Nephron progenitor cell (in vitro differentiated cells): ENCODE measurements around the gene ULBP3.

ENCODE experiments used
- DNase-seq: peaks from one replicate; pipeline ENCODE4 v3.0.0; 2021
- H3K27ac Mint-ChIP-seq: 2 replicates; pipeline ENCODE4 v1.8.0; 2021; ENCODE audit warnings: mild to moderate bottlenecking, moderate library complexity, mixed read lengths
- H3K27me3 Mint-ChIP-seq: 2 replicates; pipeline ENCODE4 v1.8.0; 2021; ENCODE audit warnings: mild to moderate bottlenecking, low read depth, mixed read lengths; ENCODE audit not compliant: poor library complexity
- H3K36me3 Mint-ChIP-seq: 2 replicates; pipeline ENCODE4 v1.8.0; 2021; ENCODE audit warnings: low read depth, mixed read lengths
- H3K4me1 Mint-ChIP-seq: 2 replicates; pipeline ENCODE4 v1.8.0; 2021; ENCODE audit warnings: mixed read lengths
- H3K4me3 Mint-ChIP-seq: 2 replicates; pipeline ENCODE4 v1.8.0; 2021; ENCODE audit warnings: mild to moderate bottlenecking, moderate library complexity, mixed read lengths
- H3K9me3 Mint-ChIP-seq: 2 replicates; pipeline ENCODE4 v1.8.0; 2021; ENCODE audit warnings: mild to moderate bottlenecking, moderate library complexity, mixed read lengths
- CTCF ChIP-seq: fragments of 200-600 bp; sonication (generic); IDR thresholded peaks from 2 replicates; pipeline ENCODE4 v1.5.0; 2021; ENCODE audit warnings: antibody characterized with exemption

The ULBP3 gene

DNA sequence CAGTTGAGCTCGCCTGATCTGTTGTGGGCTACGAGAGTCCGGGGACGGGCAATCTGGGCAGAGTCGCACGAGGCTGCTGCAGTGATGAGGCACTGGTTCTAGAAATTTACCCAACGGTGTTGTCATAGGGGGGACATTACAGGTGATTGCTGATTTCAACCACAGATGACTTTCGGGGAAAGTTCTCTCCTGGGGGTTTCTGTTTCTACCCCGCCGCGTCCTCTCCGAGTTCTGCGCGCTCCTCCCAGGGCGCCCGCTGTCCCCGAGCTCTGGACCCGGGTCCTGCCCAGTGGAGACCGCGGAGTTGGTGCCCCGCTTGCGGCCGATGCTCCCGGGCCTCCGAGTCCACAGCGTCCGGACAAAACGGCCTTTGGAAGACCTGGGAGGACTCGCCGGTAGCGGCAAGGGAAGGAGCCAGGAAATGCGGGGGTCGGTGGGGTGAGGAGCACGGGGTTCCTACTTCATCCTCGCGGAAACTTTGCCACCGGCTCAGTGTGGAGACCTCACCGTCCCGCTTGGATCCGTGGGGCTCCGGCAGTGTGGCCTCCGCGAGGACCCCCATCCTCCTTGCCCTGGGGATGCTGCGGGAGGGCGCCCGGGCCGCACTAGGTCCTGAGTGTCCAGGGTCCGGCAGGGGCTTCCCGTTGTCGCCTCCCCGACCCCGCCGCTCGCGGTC is 31.3 kb downstream of the ULBP3 start:
- H3K4me3 Mint-ChIP-seq, result peak overlapping the region; percentile 71
- H3K4me1 Mint-ChIP-seq, result peaks cover 7% of the 10 kb centered on the region
- TF ChIP-seq CTCF, result no peak
- H3K27me3 Mint-ChIP-seq, result peaks cover 100% of the 10 kb centered on the region
- DNase-seq, result peak; percentile 32
- H3K36me3 Mint-ChIP-seq, result no peaks in the 10 kb centered on the region
- H3K9me3 Mint-ChIP-seq, result peaks cover 10% of the 10 kb centered on the region
- no peak overlapping the region for H3K27ac Mint-ChIP-seq

- peaks cover 100% of the 10 kb centered on the region for H3K27me3 Mint-ChIP-seq
- H3K9me3 Mint-ChIP-seq, result peaks cover 10% of the 10 kb centered on the region
- H3K27ac Mint-ChIP-seq, result no peak overlapping the region
- H3K4me1 Mint-ChIP-seq, result peaks cover 7% of the 10 kb centered on the region
- no peak for TF ChIP-seq CTCF
- no peaks in the 10 kb centered on the region for H3K36me3 Mint-ChIP-seq
- DNase-seq, result no peak
- H3K4me3 Mint-ChIP-seq, result no peak overlapping the region
Observed at GRCh38 chr6:150036081-150036480, 32.8 kb downstream of the ULBP3 start.

DNA sequence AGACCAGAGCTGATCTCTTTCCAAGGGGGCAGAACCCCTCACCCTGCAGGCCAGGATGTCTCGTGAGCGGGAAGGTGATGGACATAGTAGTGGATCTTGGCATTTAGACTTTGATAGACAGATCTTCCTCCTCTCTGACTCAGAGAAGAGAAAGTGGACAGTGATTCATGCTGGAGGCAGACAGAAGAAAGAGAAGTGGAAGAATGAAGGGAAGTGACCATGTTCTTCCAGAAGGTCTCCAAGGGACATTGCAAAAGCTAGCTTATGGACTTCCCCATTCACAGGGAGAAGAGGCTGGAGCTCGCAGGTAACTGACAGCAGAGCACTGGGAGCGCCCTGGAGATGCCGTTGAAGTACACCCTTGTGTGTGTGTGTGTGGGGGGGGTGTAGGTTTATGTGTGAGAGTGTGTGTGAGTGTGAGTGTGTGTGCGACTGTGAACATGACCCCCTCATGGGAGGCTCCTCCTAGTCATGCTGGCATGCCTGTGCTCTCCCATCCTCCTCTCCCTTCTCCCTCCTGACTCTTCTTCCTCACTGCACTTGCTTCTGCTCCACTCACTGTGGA is 35.6 kb downstream of the ULBP3 start:
- H3K4me3 Mint-ChIP-seq, result no peak overlapping the region
- H3K9me3 Mint-ChIP-seq, result peaks cover 10% of the 10 kb centered on the region
- no peaks in the 10 kb centered on the region for H3K36me3 Mint-ChIP-seq
- H3K27ac Mint-ChIP-seq, result no peak overlapping the region
- no peak for TF ChIP-seq CTCF
- H3K4me1 Mint-ChIP-seq, result peaks cover 12% of the 10 kb centered on the region
- peaks cover 95% of the 10 kb centered on the region for H3K27me3 Mint-ChIP-seq
- no peak for DNase-seq

- DNase-seq, result no peak
- Mint-ChIP-seq H3K4me3 (no peak overlapping the region), H3K9me3 (peaks cover 10% of the 10 kb centered on the region), H3K36me3 (no peaks in the 10 kb centered on the region), H3K27me3 (peaks cover 93% of the 10 kb centered on the region), H3K27ac (no peak overlapping the region), H3K4me1 (peaks cover 12% of the 10 kb centered on the region)
- TF ChIP-seq CTCF, result no peak
Observed at GRCh38 chr6:150032598-150032997, 36.3 kb downstream of the ULBP3 start.

- Mint-ChIP-seq H3K9me3 (peaks cover 10% of the 10 kb centered on the region), H3K27ac (no peak overlapping the region), H3K36me3 (no peaks in the 10 kb centered on the region), H3K4me3 (no peak overlapping the region), H3K27me3 (peaks cover 92% of the 10 kb centered on the region), H3K4me1 (peaks cover 5% of the 10 kb centered on the region)
- no peak for TF ChIP-seq CTCF
- no peak for DNase-seq
Observed at GRCh38 chr6:150030611-150031010, 38.3 kb downstream of the ULBP3 start.

DNA sequence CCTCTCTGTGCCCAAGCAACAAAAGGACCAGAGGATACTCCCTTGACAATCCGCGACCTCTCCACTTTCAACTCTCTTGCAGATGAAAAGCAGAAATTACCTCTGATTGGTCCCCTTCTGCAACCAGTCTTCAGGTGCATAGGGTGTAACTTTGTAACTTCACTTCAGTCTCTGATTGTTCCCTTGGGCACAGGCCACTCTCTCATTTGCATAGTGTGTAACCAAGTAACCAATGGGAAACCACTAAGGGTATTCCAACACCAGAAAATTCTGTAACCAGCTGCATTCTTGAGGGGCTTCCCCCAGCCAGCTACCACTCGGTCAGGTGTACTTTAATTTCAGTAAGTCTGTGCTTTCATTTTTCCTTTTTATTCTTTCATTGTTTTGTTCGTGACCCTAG is 39.2 kb downstream of the ULBP3 start:
- H3K36me3 Mint-ChIP-seq, result no peaks in the 10 kb centered on the region
- peaks cover 92% of the 10 kb centered on the region for H3K27me3 Mint-ChIP-seq
- peaks cover 5% of the 10 kb centered on the region for H3K4me1 Mint-ChIP-seq
- H3K4me3 Mint-ChIP-seq, result no peak overlapping the region
- TF ChIP-seq CTCF, result no peak
- no peak overlapping the region for H3K27ac Mint-ChIP-seq
- no peak for DNase-seq
- peaks cover 10% of the 10 kb centered on the region for H3K9me3 Mint-ChIP-seq
